ENCODE measurements around the gene DOK3. TPM values are rescaled to one million over a fixed set of nuclear protein-coding genes. Genes with fewer than 3 reads are reported as not detected.

The DOK3 gene
- polyA plus RNA-seq, 1 donor from 2014 or later = 5.5 TPM

DNA sequence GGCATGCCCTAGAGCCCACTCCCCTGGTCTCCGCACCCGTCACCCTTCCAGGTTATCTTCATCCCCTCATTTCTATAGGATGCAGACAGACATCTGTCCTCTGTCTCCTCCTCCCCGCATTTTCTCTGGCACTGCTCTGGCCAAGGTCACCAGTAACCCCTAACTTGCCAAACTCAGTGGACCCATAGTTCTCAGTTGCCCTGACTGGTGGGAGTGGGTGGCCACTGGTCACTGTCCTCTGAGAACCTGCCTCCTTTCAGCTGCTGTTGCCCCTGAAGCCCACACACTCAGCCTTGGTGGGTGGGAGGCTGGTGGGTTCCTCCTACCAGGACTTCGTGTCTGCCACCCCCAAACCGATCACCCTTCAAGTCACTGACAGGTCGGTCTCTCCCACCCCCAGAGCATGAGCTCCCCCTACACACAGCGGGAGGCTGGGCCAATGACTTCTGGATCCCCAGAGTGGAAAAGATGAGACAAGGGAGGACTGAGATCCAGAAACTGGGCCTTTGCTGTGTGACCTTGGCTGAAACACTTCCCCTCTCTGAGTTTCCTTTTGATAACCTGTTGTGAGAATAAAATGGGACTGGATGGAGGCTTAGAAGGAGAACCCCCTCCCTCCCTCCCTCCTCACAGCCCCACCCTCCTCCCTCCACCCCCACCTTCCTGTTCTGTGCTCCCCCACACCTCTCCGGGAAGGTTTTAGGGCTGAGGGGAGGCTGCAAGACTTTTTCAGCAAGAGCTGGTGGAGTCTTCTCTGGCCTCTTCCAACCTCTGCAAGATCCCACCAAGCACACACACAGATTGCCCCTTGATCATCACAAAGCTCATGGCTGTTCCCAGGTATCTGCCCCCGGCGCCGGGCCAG is 33.8 kb downstream of the DOK3 start:
- Histone ChIP-seq H3K4me2 (ENCODE audit: low read length) (no peak overlapping the region), H2AFZ (ENCODE audit: low read depth, low read length) (no peak overlapping the region), H3F3A (ENCODE audit: insufficient read depth, low read length, poor library complexity, severe bottlenecking) (no peaks in the 10 kb centered on the region), H3K36me3 (ENCODE audit: insufficient read depth, low read length) (no peaks in the 10 kb centered on the region), H3K27ac (ENCODE audit: low read length) (no peak overlapping the region), H3K79me2 (replicated peaks; ENCODE audit: insufficient read depth, low read length) (peaks cover 21% of the 10 kb centered on the region), H3K9me2 (ENCODE audit: insufficient read depth, low read length) (no peaks in the 10 kb centered on the region), H3K9me3 (ENCODE audit: low read length) (no peaks in the 10 kb centered on the region), H3K4me3 (ENCODE audit: low read length) (no peak overlapping the region), H3K27me3 (ENCODE audit: insufficient read depth, low read depth, low read length) (no peaks in the 10 kb centered on the region), H4K20me1 (ENCODE audit: insufficient read depth) (peaks cover 11% of the 10 kb centered on the region), H3K9ac (ENCODE audit: low read length) (no peak overlapping the region)
- TF ChIP-seq EP300 (conservative IDR thresholded peaks at IDR 0.05; ENCODE audit: poor library complexity, severe bottlenecking) (no peak), MXI1 (conservative IDR thresholded peaks at IDR 0.05; ENCODE audit: poor library complexity, severe bottlenecking) (no peak), EZH2 (IDR thresholded peaks at IDR 0.05; ENCODE audit: borderline replicate concordance, insufficient read depth, low read length, poor library complexity, severe bottlenecking) (no peak), SMC3 (conservative IDR thresholded peaks at IDR 0.05; ENCODE audit: poor library complexity) (no peak), POLR2AphosphoS5 (IDR thresholded peaks at IDR 0.05) (no peak), TAF1 (IDR thresholded peaks at IDR 0.05; ENCODE audit: low read depth) (no peak), RAD21 (conservative IDR thresholded peaks at IDR 0.05) (no peak)
- TF ChIP-seq, protein P1, sequence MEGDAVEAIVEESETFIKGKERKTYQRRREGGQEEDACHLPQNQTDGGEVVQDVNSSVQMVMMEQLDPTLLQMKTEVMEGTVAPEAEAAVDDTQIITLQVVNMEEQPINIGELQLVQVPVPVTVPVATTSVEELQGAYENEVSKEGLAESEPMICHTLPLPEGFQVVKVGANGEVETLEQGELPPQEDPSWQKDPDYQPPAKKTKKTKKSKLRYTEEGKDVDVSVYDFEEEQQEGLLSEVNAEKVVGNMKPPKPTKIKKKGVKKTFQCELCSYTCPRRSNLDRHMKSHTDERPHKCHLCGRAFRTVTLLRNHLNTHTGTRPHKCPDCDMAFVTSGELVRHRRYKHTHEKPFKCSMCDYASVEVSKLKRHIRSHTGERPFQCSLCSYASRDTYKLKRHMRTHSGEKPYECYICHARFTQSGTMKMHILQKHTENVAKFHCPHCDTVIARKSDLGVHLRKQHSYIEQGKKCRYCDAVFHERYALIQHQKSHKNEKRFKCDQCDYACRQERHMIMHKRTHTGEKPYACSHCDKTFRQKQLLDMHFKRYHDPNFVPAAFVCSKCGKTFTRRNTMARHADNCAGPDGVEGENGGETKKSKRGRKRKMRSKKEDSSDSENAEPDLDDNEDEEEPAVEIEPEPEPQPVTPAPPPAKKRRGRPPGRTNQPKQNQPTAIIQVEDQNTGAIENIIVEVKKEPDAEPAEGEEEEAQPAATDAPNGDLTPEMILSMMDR (IDR thresholded peaks at IDR 0.05; ENCODE audit: poor library complexity, severe bottlenecking) = no peak
- TF ChIP-seq, protein P2, sequence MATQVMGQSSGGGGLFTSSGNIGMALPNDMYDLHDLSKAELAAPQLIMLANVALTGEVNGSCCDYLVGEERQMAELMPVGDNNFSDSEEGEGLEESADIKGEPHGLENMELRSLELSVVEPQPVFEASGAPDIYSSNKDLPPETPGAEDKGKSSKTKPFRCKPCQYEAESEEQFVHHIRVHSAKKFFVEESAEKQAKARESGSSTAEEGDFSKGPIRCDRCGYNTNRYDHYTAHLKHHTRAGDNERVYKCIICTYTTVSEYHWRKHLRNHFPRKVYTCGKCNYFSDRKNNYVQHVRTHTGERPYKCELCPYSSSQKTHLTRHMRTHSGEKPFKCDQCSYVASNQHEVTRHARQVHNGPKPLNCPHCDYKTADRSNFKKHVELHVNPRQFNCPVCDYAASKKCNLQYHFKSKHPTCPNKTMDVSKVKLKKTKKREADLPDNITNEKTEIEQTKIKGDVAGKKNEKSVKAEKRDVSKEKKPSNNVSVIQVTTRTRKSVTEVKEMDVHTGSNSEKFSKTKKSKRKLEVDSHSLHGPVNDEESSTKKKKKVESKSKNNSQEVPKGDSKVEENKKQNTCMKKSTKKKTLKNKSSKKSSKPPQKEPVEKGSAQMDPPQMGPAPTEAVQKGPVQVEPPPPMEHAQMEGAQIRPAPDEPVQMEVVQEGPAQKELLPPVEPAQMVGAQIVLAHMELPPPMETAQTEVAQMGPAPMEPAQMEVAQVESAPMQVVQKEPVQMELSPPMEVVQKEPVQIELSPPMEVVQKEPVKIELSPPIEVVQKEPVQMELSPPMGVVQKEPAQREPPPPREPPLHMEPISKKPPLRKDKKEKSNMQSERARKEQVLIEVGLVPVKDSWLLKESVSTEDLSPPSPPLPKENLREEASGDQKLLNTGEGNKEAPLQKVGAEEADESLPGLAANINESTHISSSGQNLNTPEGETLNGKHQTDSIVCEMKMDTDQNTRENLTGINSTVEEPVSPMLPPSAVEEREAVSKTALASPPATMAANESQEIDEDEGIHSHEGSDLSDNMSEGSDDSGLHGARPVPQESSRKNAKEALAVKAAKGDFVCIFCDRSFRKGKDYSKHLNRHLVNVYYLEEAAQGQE (IDR thresholded peaks at IDR 0.05; ENCODE audit: borderline replicate concordance) = no peak

DNA sequence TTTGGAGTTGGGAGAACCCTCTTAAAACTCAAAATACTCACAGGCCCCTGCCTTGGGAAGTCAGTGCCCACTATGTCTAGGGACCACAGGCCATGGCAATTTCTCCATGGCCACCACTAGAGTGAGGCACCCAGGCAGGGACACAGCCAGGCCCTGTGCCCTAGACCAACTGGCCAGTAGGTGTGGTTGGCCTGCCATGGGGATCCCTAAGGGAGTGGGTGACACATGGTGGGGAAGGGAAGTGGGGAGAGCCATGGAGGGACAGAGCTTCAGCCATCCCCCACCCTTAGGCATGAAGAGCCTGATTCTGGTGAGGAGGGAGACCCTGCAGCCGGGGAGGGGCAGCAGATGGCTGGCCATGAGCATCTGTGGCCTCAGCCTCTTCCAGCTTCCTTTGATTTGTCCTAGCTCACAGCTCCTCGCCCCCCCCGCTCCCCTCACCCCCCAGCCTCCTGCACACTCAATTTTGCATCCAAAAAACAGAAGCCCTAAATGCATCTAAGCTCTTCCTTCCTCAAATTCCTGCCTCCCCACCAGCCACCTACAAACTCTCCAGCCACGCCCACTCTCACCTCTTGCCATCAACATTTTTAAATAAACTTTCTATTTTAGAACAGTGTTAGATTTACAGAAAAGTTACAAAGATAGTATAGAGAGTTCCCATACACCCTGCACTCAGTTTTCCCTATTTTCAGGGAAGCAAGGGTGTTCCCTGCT is 34.6 kb downstream of the DOK3 start:
- no peak overlapping the region for H3K4me2 ChIP-seq (ENCODE audit: low read length)
- no peaks in the 10 kb centered on the region for H3K9me2 ChIP-seq (ENCODE audit: insufficient read depth, low read length)
- H2AFZ ChIP-seq (ENCODE audit: low read depth, low read length) = no peak overlapping the region
- no peaks in the 10 kb centered on the region for H3K9me3 ChIP-seq (ENCODE audit: low read length)
- peaks cover 13% of the 10 kb centered on the region for H4K20me1 ChIP-seq (ENCODE audit: insufficient read depth)
- H3F3A ChIP-seq (ENCODE audit: insufficient read depth, low read length, poor library complexity, severe bottlenecking) = peaks cover 4% of the 10 kb centered on the region
- H3K27ac ChIP-seq (ENCODE audit: low read length) = no peak overlapping the region
- peaks cover 29% of the 10 kb centered on the region for H3K79me2 ChIP-seq (replicated peaks; ENCODE audit: insufficient read depth, low read length)
- TF ChIP-seq SMC3 (conservative IDR thresholded peaks at IDR 0.05; ENCODE audit: poor library complexity) (no peak), EZH2 (IDR thresholded peaks at IDR 0.05; ENCODE audit: borderline replicate concordance, insufficient read depth, low read length, poor library complexity, severe bottlenecking) (no peak), TAF1 (IDR thresholded peaks at IDR 0.05; ENCODE audit: low read depth) (no peak)
- TF ChIP-seq, protein P2 (IDR thresholded peaks at IDR 0.05; ENCODE audit: borderline replicate concordance) = no peak
- TF ChIP-seq, protein P1 (IDR thresholded peaks at IDR 0.05; ENCODE audit: poor library complexity, severe bottlenecking) = no peak
- H3K4me3 ChIP-seq (ENCODE audit: low read length) = no peak overlapping the region
- no peak overlapping the region for H3K9ac ChIP-seq (ENCODE audit: low read length)
- H3K36me3 ChIP-seq (ENCODE audit: insufficient read depth, low read length) = no peaks in the 10 kb centered on the region
- H3K27me3 ChIP-seq (ENCODE audit: insufficient read depth, low read depth, low read length) = no peaks in the 10 kb centered on the region

Measured in neural cell (in vitro differentiated cells).